MM.1S (cell line): ENCODE data around the gene CARHSP1.

Experiments
- DNase-seq: peaks from one replicate; pipeline ENCODE4 v3.0.0-alpha.2; 2015
- H2AFZ ChIP-seq: fragments of 300-600 bp; sonication (generic); 2 replicates; pipeline ENCODE4 v1.6.0; 2016; ENCODE audit warnings: antibody characterized with exemption, low read length
- H3F3A ChIP-seq: fragments of 300-600 bp; sonication (generic); 2 replicates; pipeline ENCODE4 v1.6.1; 2016; ENCODE audit warnings: mild to moderate bottlenecking, antibody characterized with exemption, low read length, moderate library complexity, mixed read lengths; ENCODE audit not compliant: insufficient read depth
- H3K27ac ChIP-seq: fragments of 300-600 bp; sonication (generic); 2 replicates; pipeline ENCODE4 v1.5.1; 2016; ENCODE audit warnings: mild to moderate bottlenecking, low read length
- H3K27me3 ChIP-seq: fragments of 300-600 bp; sonication (generic); replicated peaks from 2 replicates; pipeline ENCODE4 v1.6.0; 2016; ENCODE audit warnings: low read length; ENCODE audit not compliant: insufficient read depth
- H3K36me3 ChIP-seq: fragments of 300-600 bp; sonication (generic); replicated peaks from 2 replicates; pipeline ENCODE4 v1.6.1; 2016; ENCODE audit warnings: mild to moderate bottlenecking, low read length, mixed read lengths; ENCODE audit not compliant: insufficient read depth
- H3K4me1 ChIP-seq: fragments of 300-600 bp; sonication (generic); 2 replicates; pipeline ENCODE4 v1.6.1; 2016; ENCODE audit warnings: low read length, mixed read lengths
- H3K4me2 ChIP-seq: fragments of 300-600 bp; sonication (generic); 2 replicates; pipeline ENCODE4 v1.6.0; 2016; ENCODE audit warnings: low read depth, low read length
- H3K4me3 ChIP-seq: fragments of 300-600 bp; sonication (generic); 2 replicates; pipeline ENCODE4 v1.5.1; 2016; ENCODE audit warnings: low read length, mixed read lengths
- H3K79me2 ChIP-seq: fragments of 300-600 bp; sonication (generic); 2 replicates; pipeline ENCODE4 v1.6.1; 2016; ENCODE audit warnings: mixed run types, low read length, mixed read lengths
- H3K9ac ChIP-seq: fragments of 300-600 bp; sonication (generic); 2 replicates; pipeline ENCODE4 v1.6.1; 2016; ENCODE audit warnings: low read length, mixed read lengths
- H3K9me2 ChIP-seq: fragments of 300-600 bp; sonication (generic); replicated peaks from 2 replicates; pipeline ENCODE4 v1.6.1; 2016; ENCODE audit warnings: mild to moderate bottlenecking, low read length, mixed read lengths; ENCODE audit not compliant: insufficient read depth
- H3K9me3 ChIP-seq: fragments of 300-600 bp; sonication (generic); replicated peaks from 2 replicates; pipeline ENCODE4 v1.6.1; 2016; ENCODE audit warnings: mild to moderate bottlenecking, low read length, mixed read lengths; ENCODE audit not compliant: insufficient read depth
- H4K20me1 ChIP-seq: fragments of 300-600 bp; sonication (generic); 2 replicates; pipeline ENCODE4 v1.6.1; 2016; ENCODE audit warnings: mild to moderate bottlenecking, low read length, moderate library complexity, mixed read lengths; ENCODE audit not compliant: insufficient read depth
- CTCF ChIP-seq: fragments of 300-600 bp; sonication (generic); IDR thresholded peaks from 2 replicates; pipeline ENCODE4 v1.5.1; 2016; ENCODE audit warnings: antibody characterized with exemption, low read length, mixed read lengths
- EZH2 ChIP-seq: fragments of 300-600 bp; sonication (generic); optimal IDR thresholded peaks from 2 replicates; pipeline ENCODE3; 2017; ENCODE audit warnings: low read depth, mild to moderate bottlenecking, antibody characterized with exemption, low read length, mixed read lengths
- EZH2phosphoT487 ChIP-seq: fragments of 300-600 bp; sonication (generic); IDR thresholded peaks from 2 replicates; pipeline ENCODE4 v1.6.1; 2018; ENCODE audit warnings: antibody characterized with exemption, low read length

Gene CARHSP1

DNA sequence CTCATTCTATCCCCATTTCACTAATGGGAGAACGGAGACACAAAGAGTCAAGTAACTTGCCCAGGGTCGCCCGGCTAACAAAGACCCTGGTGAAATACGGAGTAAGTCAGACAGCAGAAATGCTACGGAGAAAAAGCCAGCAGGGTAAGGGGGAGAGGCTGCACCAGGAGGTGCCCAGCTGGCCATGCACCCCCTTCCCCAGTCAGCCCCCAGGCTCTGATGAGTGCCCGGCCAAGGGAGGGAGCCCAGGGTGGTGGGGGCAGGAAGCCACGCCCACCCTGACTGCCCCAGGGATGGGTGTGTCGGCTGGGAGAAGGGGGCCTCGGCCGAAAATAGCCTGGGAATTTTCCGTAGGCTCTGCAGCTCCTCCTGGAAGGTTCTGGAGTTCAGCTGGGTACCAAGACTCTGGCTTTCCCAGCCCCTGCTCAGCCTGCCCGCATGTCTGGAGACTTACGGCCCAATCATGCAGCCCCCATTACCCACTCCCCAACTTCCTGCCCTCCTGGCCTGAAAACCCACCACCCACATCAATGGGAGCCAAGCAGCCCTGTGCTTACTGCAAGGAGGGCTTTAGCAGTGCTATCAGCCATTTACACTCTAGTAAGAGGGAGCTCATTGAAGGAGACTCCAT is 4.2 kb downstream of the CARHSP1 start:
- Histone ChIP-seq H3K36me3 (0 out of 2 replicates have a peak, but pooled peaks cover 2% of the 10 kb centered on the region), H3K9ac (no peak overlapping the region), H3K9me3 (no peaks in the 10 kb centered on the region), H2AFZ (no peak overlapping the region), H3K9me2 (no peaks in the 10 kb centered on the region), H3F3A (peaks cover 5% of the 10 kb centered on the region; the same call in 1 of the 2 replicates), H4K20me1 (peaks cover 18% of the 10 kb centered on the region), H3K4me1 (no peaks in the 10 kb centered on the region; the same call in 1 of the 2 replicates), H3K27me3 (no peaks in the 10 kb centered on the region), H3K4me3 (no peak overlapping the region), H3K4me2 (no peak overlapping the region), H3K27ac (no peak overlapping the region), H3K79me2 (peaks cover 84% of the 10 kb centered on the region)
- no peak for DNase-seq
- TF ChIP-seq CTCF (no peak), EZH2phosphoT487 (no peak), EZH2 (no peak)

GRCh38 chr16:8863594-8864424 is 5.0 kb downstream of the CARHSP1 start:
- TF ChIP-seq EZH2phosphoT487: no peak
- TF ChIP-seq CTCF: no peak
- no peak for TF ChIP-seq EZH2
- Histone ChIP-seq H3K4me3 (no peak overlapping the region), H2AFZ (no peak overlapping the region), H3K4me1 (no peaks in the 10 kb centered on the region), H3K36me3 (0 out of 2 replicates have a peak, but pooled peaks cover 2% of the 10 kb centered on the region), H3K79me2 (peaks cover 92% of the 10 kb centered on the region), H3K27ac (no peak overlapping the region), H3K4me2 (no peak overlapping the region), H3K9me3 (no peaks in the 10 kb centered on the region), H3K27me3 (no peaks in the 10 kb centered on the region), H3F3A (peaks cover 5% of the 10 kb centered on the region; the same call in 1 of the 2 replicates), H3K9ac (no peak overlapping the region), H4K20me1 (peaks cover 18% of the 10 kb centered on the region), H3K9me2 (no peaks in the 10 kb centered on the region)
- DNase-seq: no peak

GRCh38 chr16:8862309-8863130 is 6.3 kb downstream of the CARHSP1 start:
- peaks cover 18% of the 10 kb centered on the region for H4K20me1 ChIP-seq
- H3K4me2 ChIP-seq: no peak overlapping the region
- H3F3A ChIP-seq: no peaks in the 10 kb centered on the region
- TF ChIP-seq EZH2 (no peak), EZH2phosphoT487 (no peak), CTCF (no peak)
- no peak for DNase-seq
- no peak overlapping the region for H2AFZ ChIP-seq
- H3K36me3 ChIP-seq: 0 out of 2 replicates have a peak, but pooled peaks cover 5% of the 10 kb centered on the region
- H3K27ac ChIP-seq: no peak overlapping the region
- H3K4me1 ChIP-seq: no peaks in the 10 kb centered on the region
- no peaks in the 10 kb centered on the region for H3K27me3 ChIP-seq
- H3K4me3 ChIP-seq: no peak overlapping the region
- H3K9ac ChIP-seq: no peak overlapping the region
- no peaks in the 10 kb centered on the region for H3K9me2 ChIP-seq
- H3K79me2 ChIP-seq: peaks cover 95% of the 10 kb centered on the region
- H3K9me3 ChIP-seq: no peaks in the 10 kb centered on the region
